PFSK-1 (cell line): ENCODE measurements around the gene DUS1L. TPM values are rescaled to one million over a fixed set of nuclear protein-coding genes. Genes with fewer than 3 reads are reported as not detected.

Experiments used
- FOXP2 ChIP-seq: optimal IDR thresholded peaks from 2 replicates; pipeline ENCODE3; 2011; ENCODE audit warnings: borderline replicate concordance, control low read depth, inconsistent platforms; ENCODE audit not compliant: insufficient read depth; ENCODE audit errors: extremely low read length, extremely low read depth
- POLR2AphosphoS5 ChIP-seq: IDR thresholded peaks from 2 replicates; pipeline ENCODE4 v1.6.1; 2012; ENCODE audit warnings: low read depth, mild to moderate bottlenecking, control low read depth, low read length, moderate library complexity
- SIN3A ChIP-seq: IDR thresholded peaks from 2 replicates; pipeline ENCODE4 v1.6.1; 2012; ENCODE audit warnings: mild to moderate bottlenecking, low read length, moderate library complexity, borderline replicate concordance; ENCODE audit not compliant: insufficient read depth
- TAF1 ChIP-seq: IDR thresholded peaks from 2 replicates; pipeline ENCODE4 v1.6.1; 2012; ENCODE audit warnings: low read length, control low read depth, borderline replicate concordance; ENCODE audit not compliant: insufficient read depth
- polyA plus RNA-seq: library from polyadenylated mRNA; unstranded; fragments of >200 nt; gene quantifications from one replicate; pipeline ENCODE4 v1.2.1, GENCODE V29; 2012; ENCODE audit warnings: low read depth, missing spikeins; ENCODE audit not compliant: insufficient read length
- TF ChIP-seq, protein P1 (sequence below), 2 experiments: IDR thresholded peaks; 2 replicates each; pipeline versions ENCODE4 v1.6.1 to v1.8.0; 2011 to 2012; ENCODE audit warnings: low read depth in 2 of 2, low read length in 2 of 2, control low read depth in 1 of 2, inconsistent platforms in 1 of 2, mild to moderate bottlenecking in 1 of 2, moderate library complexity in 1 of 2; ENCODE audit not compliant: insufficient read depth in 1 of 2

Gene DUS1L
- polyA plus RNA-seq, result 273 TPM

DNA sequence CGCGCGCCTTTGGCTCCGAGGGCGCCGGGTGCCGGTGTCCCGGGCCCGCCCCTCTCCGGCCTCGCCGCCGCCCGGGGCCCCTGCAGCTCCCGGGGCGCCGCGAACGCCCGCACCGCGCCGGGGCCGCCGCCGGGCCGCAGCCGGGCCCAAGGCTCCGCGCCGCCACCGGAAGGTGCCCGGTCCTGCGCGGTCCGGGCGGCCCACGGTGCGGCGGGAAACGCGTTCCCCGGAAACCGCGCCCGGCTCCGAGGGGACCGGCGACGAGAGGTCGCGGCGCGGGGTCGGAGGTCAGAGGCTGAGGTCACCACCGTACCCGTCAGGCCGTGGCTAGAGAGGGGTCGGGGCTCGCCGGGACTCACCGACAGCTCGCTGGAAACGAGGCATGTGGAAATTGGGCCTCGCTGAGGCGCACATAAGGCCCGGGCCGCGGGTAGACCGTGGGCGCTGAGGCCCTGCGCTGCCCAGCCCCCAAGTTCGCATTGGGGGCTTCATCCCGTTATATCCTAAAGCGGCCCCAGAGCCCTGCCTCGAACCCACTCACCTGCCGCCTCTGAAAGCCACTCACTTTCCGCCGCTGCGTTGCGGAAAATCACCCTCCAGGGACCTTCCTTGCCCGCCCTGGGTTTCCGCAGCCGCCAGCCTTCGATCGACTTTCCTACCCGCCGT is at the start of gene DUS1L:
Gene DUS1L (minus strand): TSS at position 167 of the 666 bp plus-strand sequence. CDS start 745 bp downstream, outside the sequence.
- TF ChIP-seq POLR2AphosphoS5 (peak; percentile 62), FOXP2 (peak; percentile 89), SIN3A (no peak), TAF1 (peak; percentile 97)
- TF ChIP-seq, protein P1, sequence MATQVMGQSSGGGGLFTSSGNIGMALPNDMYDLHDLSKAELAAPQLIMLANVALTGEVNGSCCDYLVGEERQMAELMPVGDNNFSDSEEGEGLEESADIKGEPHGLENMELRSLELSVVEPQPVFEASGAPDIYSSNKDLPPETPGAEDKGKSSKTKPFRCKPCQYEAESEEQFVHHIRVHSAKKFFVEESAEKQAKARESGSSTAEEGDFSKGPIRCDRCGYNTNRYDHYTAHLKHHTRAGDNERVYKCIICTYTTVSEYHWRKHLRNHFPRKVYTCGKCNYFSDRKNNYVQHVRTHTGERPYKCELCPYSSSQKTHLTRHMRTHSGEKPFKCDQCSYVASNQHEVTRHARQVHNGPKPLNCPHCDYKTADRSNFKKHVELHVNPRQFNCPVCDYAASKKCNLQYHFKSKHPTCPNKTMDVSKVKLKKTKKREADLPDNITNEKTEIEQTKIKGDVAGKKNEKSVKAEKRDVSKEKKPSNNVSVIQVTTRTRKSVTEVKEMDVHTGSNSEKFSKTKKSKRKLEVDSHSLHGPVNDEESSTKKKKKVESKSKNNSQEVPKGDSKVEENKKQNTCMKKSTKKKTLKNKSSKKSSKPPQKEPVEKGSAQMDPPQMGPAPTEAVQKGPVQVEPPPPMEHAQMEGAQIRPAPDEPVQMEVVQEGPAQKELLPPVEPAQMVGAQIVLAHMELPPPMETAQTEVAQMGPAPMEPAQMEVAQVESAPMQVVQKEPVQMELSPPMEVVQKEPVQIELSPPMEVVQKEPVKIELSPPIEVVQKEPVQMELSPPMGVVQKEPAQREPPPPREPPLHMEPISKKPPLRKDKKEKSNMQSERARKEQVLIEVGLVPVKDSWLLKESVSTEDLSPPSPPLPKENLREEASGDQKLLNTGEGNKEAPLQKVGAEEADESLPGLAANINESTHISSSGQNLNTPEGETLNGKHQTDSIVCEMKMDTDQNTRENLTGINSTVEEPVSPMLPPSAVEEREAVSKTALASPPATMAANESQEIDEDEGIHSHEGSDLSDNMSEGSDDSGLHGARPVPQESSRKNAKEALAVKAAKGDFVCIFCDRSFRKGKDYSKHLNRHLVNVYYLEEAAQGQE (IDR thresholded peaks at IDR 0.05; ENCODE audit: insufficient read depth in 1 of 2, low read depth in 2 of 2, low read length in 2 of 2), result no peak

DNA sequence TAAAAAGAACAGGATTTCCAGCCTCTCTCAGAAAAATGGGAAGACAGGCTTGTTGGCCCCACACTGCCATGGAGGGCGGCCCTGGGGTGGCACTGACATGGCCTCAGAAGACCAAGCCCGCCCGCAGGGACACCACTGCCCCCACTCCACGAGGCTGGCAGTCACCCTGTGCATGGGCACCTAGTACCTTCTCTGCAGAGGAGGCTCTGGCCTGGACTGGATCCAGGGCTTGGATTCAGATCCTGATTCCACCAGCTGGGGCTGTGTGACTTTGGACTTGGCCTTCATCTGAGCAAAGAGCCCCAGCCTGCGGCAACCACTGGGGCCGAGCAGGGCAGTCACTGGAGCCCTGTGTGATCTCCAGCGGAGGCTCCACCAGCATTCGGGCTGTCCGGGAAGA is 49.3 kb upstream of the DUS1L start:
- TF ChIP-seq TAF1, result no peak
- no peak for TF ChIP-seq FOXP2
- TF ChIP-seq SIN3A, result no peak
- TF ChIP-seq, protein P1 (IDR thresholded peaks at IDR 0.05; ENCODE audit: insufficient read depth in 1 of 2, low read depth in 2 of 2, low read length in 2 of 2), result no peak
- TF ChIP-seq POLR2AphosphoS5, result no peak

DNA sequence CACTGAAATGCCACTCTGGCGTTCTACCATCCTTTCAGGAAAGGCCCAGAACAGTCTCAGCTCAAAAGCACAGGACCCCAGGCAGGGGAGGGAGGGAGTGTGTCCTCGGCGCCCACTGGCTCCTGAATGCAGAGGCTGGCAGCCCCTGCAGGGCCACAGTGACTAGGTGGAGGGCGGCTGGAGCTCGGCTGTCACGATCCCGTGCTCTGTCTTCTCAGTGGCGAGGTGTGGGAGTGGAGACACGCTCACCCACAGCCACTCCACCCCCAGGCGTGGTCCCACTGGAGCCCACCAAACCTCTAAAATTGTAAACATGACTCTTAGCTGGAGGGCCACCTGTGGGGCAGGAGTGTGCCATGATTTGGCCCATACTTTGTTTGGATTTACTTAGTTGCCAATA is 48.8 kb upstream of the DUS1L start:
- no peak for TF ChIP-seq POLR2AphosphoS5
- no peak for TF ChIP-seq FOXP2
- no peak for TF ChIP-seq TAF1
- TF ChIP-seq SIN3A, result no peak
- TF ChIP-seq, protein P1 (IDR thresholded peaks at IDR 0.05; ENCODE audit: insufficient read depth in 1 of 2, low read depth in 2 of 2, low read length in 2 of 2), result no peak

DNA sequence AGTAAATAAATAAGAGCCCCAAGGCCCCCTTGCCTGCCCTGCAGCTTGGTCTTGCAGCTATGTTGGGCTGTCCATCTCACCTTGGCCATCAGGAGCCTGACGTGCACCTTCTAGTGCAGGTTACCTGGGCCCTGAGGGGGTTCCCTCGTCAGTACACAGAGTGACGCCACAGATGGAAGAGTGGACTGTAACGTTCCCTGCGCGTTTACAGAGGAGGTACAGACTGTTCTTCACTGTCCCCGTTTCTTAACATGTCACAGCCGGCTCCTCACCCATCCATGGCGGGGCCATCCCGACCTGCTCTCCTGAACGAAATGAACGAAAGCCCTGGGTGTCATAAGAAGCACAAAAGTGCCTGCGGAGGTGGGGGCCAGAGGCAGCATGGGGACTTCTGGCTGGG is 48.3 kb upstream of the DUS1L start:
- TF ChIP-seq, protein P1 (IDR thresholded peaks at IDR 0.05; ENCODE audit: insufficient read depth in 1 of 2, low read depth in 2 of 2, low read length in 2 of 2), result no peak

DNA sequence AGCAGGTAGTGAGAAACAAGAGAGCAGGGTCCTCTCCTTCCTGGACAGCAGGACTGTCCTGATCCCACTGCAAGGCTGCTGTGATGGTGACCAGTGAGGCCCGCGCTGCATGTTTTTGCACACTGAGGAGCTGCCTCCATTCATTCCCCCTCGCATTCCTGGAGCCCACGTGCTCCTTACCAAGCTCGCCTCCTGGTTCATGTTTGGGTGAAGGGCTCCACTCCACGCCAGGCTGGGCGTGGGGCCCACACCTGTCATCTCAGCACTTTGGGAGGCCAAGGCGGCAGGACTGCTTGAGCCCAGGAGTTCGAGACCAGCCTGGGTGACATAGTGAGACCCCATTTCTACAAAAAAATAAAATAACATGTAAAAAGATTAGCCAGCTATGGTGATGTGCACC is 47.8 kb upstream of the DUS1L start:
- TF ChIP-seq TAF1, result no peak
- TF ChIP-seq POLR2AphosphoS5, result no peak
- TF ChIP-seq SIN3A, result no peak
- TF ChIP-seq, protein P1 (IDR thresholded peaks at IDR 0.05; ENCODE audit: insufficient read depth in 1 of 2, low read depth in 2 of 2, low read length in 2 of 2), result no peak
- no peak for TF ChIP-seq FOXP2
